ENCODE results near the gene PACS1.

The PACS1 gene

GRCh38 chr11:66050581-66051231 is 19.4 kb upstream of the PACS1 start:
- DNase-seq: no peak

GRCh38 chr11:66051371-66051765 is 18.7 kb upstream of the PACS1 start:
- DNase-seq: no peak

- peak; percentile 92 to 94 for DNase-seq
Measured at GRCh38 chr11:66051766-66052663, 18.1 kb upstream of the PACS1 start, which contains the start of gene SF3B2. Gene SF3B2 (plus strand): TSS chr11:66052364. CDS start chr11:66052385, 21 bp downstream.

GRCh38 chr11:66052664-66052982 is 17.4 kb upstream of the PACS1 start:
- DNase-seq: no peak

- DNase-seq: no peak
Measured at GRCh38 chr11:66055021-66055420, 15.1 kb upstream of the PACS1 start.

GRCh38 chr11:66056501-66056900 is 13.6 kb upstream of the PACS1 start:
- no peak for DNase-seq

GRCh38 chr11:66059966-66060680 is 9.9 kb upstream of the PACS1 start:
- DNase-seq: no peak

GRCh38 chr11:66061268-66061667 is 8.8 kb upstream of the PACS1 start:
- no peak for DNase-seq

- DNase-seq: no peak
Measured at GRCh38 chr11:66062408-66062807, 7.7 kb upstream of the PACS1 start.

GRCh38 chr11:66063900-66064299 is 6.2 kb upstream of the PACS1 start:
- no peak for DNase-seq

- no peak for DNase-seq
Measured at GRCh38 chr11:66064571-66064970, 5.5 kb upstream of the PACS1 start.

GRCh38 chr11:66066751-66067150 is 3.3 kb upstream of the PACS1 start:
- no peak for DNase-seq

- DNase-seq: no peak
Measured at GRCh38 chr11:66067640-66068039, 2.4 kb upstream of the PACS1 start.

GRCh38 chr11:66068154-66068821 is 1.8 kb upstream of the PACS1 start:
- peak; percentile 75 to 78 for DNase-seq

- peak in 1 of 2 experiments; percentile 29 for DNase-seq
Measured at GRCh38 chr11:66068923-66069714, 953 bp upstream of the PACS1 start.

- no peak for DNase-seq
Measured at GRCh38 chr11:66070604-66071380, 720 bp downstream of the PACS1 start.

- no peak for DNase-seq
Measured at GRCh38 chr11:66071381-66071801, 1.3 kb downstream of the PACS1 start.

- DNase-seq: no peak
Measured at GRCh38 chr11:66072081-66072480, 2.0 kb downstream of the PACS1 start.

GRCh38 chr11:66072518-66072917 is 2.4 kb downstream of the PACS1 start:
- DNase-seq: no peak

- no peak for DNase-seq
Measured at GRCh38 chr11:66073669-66074068, 3.6 kb downstream of the PACS1 start.

- DNase-seq: no peak
Measured at GRCh38 chr11:66075273-66075672, 5.2 kb downstream of the PACS1 start.
